ENCODE measurements around the gene VDAC2.
"Not testable (repeated sequence)": the region's sequence is repeated elsewhere in the genome, so short reads cannot be mapped to it uniquely, and the experiment has no call there.

Gene VDAC2, protein sequence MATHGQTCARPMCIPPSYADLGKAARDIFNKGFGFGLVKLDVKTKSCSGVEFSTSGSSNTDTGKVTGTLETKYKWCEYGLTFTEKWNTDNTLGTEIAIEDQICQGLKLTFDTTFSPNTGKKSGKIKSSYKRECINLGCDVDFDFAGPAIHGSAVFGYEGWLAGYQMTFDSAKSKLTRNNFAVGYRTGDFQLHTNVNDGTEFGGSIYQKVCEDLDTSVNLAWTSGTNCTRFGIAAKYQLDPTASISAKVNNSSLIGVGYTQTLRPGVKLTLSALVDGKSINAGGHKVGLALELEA

DNA sequence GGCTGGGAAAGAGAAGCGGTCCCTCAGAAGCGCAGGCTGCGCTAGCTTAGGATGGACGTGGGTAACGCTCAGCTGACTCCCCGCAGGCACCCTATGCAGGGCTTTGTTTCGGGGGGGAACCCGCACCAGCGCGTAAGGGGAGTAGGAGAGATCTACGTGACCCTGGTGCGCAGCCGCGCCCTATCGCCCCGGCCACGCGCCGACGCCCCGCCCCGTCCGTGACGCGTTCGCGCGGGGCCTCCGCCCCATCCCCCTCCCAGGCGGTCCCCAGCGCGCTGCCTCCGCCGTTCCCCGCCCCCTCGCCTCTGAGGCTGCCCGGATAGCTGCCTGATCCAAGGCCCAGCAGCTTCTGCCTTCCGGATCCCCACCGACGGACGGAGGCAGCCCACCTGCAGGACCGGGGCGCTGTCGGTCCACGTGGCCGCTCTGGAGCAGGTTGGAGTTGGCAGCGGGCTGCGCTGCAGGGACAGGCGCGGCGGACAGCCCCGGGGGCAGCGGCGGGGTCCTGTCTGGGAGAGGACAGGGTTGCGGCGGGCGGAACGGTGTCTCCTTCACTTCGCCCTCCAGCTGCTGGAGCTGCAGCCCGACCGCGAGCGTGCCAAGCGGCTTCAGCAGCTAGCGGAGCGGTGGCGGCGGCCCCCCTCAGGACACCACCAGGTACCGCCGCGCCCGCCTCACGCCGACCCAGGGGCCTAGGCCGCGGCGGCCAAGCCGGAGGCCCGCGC is at the start of gene VDAC2:
VDAC2 (plus strand) TSS at position 515 of the 725 bp plus-strand sequence. CDS start 363 bp downstream, outside the sequence.
- DNase-seq = peak; percentile 88

DNA sequence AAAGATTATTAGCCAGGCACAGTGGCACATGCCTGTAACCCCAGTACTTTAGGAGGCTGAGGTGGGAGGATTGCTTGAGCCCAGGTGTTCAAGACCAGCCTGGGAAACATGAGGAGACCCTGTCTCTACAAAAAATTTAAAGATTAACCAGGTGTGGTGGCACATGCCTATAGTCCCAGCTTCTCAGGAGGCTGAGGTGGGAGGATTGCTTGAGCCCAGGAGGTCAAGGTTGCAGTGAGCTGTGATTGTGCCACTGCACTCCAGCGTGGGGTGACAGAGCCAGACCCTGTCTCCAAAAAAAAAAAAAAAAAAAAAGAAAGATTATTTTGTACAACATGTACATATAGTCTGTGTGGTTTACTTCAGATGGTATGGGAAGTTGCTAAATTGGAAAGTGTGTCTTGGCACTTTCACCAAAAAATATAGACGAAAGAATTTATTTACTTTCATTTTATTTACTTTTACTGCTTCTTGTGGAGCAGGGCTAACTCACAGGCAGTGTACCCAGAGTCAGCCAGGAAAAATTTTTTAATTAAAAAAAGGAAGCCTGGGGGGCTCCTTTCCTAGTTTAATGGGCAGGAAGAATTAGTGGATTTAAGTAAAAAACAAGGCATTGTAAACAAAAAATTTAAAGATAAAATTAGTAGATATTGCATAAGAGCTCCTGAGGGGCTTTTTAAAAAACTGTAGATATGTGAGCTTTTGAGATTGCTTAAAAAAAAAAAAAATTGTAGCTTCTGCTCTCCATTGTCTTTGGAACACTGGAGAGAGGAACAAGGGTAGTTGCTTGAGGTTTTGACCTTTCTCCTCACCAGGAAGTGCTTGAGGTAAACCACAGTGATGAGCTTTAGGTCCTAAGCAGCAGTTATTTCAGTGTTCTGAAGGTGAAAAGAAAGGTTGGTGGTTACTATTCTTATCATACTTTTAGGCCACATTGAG is 44.6 kb upstream of the VDAC2 start:
- no peak for DNase-seq

DNA sequence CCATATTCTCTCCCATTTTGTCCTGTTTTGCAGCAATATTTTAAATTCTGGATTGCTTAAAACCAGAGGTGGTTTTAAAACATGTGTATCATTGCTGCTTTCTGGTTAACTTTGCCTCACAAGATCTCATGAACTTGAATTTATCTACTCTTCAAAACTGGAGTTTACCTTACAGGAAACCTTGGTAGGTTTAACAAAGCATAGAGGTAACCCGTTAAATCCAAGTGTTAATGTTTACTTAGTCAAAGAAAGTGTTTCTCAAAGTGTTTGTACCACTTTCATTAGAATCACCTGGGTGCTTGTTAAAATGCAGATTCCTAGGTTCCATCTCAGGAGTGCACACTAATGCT is 44.0 kb upstream of the VDAC2 start:
- DNase-seq = no peak

DNA sequence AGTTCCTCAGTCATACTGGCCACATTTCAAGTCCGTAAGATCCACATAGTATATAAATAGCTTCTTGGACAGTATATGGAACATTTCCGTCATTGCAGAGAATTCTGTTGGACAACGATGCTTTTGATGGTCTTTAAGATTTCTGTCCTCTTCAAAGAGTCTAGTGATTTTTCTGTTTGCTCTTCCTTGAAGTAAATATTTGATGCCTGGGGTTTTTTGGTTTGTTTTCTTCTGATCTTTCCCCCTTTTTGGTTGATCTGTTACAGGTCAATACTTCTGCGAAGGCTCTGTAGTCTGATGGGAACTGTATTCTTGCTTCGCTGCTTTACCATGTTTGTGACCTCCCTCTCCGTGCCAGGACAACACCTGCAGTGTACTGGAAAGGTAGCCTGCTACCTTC is 42.3 kb upstream of the VDAC2 start:
- DNase-seq = no peak

DNA sequence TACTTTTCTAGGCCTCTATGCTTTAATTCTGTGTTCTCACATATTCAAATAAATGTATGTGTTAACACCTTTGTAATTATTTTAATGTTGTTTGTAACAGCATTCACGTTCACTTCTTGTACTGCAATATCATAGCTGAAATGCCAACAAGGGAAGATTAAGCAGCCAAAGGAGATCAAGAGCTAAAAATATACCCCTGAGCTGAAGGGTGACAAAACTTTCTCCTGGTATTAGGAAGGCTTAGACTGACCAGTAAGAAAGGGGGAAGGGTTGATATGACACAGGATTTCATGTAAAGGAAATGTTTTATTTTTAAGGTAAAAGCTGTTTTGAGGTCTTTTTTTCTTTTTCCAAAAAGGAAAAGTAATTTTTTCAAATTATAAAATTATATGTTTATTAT is 40.4 kb upstream of the VDAC2 start:
- DNase-seq = peak; percentile 61

DNA sequence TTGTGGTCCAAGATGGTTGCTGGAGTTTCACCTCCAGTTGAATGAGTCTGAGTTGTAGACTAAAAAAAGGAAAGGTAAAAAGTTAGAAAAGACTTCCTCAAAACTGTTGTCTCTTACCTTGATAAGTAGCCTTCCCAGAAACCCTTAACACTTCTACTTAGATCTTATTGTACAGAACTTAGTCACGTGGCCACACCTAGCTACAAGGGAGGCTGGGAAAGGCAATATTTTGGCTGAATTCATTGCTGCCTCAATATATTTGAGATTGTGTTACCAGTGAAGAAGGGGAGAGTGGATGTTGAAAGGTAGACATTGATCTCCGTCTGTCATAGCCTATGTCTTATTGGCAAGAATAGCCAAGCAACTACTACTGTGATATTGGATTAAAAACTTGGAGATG is 35.5 kb upstream of the VDAC2 start:
- no peak for DNase-seq

DNA sequence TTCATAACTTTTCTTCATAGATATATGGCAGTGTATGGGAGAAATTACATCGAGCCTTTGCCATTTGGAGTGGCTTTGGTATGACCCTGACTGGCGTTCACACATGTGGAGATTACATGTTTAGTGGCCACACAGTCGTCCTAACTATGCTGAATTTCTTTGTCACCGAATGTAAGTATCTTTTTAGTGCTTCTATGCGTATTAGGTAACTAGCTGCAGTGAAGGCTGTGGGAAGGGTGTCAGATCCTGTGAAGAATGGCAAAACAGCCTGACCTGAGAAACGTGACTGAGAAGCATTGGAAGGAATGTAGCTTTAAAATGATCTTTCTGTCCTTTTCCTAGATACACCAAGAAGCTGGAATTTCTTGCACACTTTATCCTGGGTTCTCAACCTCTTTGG is 34.5 kb upstream of the VDAC2 start:
- no peak for DNase-seq

DNA sequence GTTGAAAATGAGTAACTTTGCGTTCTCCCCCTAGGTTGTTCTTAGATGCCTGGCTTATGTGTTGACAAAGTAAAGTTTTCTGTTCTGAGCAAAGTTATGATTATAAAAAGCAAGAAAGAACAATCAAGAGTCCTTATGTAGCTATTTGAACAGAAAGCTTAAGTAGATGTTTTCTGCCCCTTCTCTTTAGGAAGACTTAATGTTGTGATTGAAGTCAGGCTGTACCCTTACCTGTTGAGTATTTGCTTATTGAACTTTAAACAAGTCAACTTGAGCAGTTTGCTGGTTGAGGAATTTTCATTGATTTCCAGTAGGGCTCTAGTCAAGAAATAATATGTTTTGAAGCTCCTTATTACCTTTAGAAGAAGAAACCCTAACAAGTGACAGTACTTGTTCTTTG is 33.9 kb upstream of the VDAC2 start:
- DNase-seq = no peak

DNA sequence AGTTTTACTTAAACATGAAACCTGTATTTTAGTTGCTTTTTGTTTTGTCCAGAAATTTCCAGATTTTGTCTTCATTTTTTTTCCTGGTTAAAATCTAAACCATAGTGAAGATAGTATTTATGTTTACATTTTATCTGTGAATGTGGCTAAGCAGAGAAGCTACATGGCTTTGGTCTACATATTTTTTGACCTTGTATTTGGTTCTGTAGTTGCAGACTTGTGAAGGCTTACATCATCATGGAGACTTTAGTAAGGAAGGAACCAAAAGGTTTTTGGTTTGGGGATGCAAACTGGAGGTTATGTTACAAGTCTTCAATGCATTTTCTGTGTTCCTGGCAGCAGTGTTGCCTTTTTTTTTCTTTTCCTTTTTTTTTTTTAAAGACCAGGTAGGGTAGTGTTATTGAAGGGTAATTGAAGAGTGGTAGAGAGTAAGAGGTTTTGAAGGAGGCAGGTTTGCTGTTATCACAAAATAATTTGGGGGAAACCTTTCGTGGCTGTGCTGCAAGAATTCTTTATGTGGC is 30.9 kb upstream of the VDAC2 start:
- DNase-seq = no peak

DNA sequence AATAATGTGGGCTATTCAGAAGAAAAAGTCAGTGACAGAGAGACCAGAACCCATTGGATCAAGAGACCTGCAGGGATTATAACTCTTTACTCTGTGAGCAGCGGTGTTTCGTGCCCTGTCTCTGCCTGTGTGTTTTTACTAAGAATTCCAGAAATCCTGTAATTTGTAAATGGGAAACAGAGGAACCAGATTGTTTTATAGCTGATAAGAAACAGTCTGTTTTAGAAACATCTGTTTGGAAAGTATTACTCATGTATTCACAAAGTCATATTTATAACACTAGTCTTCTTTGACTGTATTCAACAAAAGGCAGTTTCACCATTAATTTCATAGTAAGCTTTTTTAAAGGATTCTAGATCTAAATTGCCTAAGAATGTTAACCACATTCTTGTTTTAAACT is 30.0 kb upstream of the VDAC2 start:
- no peak for DNase-seq

DNA sequence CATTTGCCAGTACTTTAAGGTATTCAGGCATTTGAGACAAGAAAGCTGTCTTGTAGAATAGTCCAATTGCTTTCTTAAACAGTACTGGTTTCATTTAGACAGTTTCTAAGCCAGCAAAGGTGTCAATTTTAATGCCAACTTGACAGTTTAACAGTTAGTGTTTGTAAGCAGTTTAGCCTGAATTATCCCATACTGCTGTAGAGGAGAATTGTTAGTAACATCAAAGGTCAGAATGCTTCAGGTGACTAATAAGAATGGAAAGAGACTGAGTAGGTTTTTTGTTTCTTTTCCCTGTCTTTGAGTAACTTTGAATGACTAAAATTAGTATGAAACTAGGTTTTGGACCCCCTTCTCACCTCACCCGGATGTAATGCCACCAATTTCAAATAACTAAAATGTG is 29.5 kb upstream of the VDAC2 start:
- no peak for DNase-seq

DNA sequence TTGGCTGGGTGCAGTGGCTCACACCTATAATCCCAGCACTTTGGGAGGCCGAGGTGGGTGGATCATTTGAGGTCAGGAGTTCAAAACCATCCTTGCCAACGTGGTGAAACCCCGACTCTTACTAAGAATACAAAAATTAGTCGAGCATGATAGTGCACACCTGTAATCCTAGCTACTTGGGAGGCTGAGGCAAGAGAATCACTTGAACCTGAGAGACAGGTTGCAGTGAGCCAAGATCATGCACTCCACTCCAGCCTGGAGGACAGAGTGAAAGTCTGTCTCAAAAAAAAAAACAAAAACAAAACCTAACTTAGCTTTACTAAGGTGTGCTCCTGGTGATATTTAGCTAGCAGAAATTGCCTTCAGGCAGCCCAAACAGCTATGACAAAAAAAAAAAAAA is 24.3 kb upstream of the VDAC2 start:
- no peak for DNase-seq

DNA sequence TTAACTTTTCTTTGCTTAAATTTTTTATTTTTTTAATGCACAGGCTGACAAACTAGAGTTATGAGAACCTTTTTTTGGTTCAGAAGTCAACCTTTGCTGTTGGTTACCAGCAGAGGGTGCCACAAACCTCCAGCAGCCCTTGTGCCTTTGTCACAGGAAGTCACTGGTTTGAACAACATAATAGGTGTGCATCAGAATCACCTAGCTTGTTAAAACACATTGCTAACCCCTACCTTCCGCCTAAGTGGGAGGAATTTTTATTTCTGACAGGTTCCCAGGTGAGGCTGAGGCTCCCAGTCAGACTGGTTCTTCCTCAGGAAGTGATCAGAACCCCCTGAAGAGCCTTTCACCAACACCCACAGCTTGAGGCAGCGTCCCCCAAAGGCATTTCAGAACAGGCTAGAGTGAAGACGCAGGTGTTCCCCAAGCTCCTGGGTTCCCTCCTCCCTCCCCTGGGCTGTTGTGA is 22.6 kb upstream of the VDAC2 start:
- peak; percentile 54 for DNase-seq

DNA sequence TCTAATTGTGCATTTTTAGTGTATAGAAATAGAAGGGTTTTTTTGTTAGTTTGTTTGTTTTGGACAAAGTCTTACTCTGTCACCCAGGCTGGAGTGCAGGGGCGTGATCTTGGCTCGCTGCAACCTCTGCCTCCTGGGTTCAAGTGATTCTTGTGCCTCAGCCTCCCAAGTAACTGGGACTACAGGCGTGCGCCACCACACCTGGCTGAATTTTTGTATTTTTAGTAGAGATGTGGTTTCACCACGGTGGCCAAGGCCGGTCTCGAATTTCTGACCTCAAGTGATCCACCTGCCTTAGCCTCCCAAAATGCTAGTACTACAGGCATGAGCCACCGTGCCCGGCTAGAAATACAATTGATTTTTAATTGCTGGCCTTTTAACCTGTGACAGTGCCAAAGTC is 22.1 kb upstream of the VDAC2 start:
- DNase-seq = not testable (repeated sequence)

DNA sequence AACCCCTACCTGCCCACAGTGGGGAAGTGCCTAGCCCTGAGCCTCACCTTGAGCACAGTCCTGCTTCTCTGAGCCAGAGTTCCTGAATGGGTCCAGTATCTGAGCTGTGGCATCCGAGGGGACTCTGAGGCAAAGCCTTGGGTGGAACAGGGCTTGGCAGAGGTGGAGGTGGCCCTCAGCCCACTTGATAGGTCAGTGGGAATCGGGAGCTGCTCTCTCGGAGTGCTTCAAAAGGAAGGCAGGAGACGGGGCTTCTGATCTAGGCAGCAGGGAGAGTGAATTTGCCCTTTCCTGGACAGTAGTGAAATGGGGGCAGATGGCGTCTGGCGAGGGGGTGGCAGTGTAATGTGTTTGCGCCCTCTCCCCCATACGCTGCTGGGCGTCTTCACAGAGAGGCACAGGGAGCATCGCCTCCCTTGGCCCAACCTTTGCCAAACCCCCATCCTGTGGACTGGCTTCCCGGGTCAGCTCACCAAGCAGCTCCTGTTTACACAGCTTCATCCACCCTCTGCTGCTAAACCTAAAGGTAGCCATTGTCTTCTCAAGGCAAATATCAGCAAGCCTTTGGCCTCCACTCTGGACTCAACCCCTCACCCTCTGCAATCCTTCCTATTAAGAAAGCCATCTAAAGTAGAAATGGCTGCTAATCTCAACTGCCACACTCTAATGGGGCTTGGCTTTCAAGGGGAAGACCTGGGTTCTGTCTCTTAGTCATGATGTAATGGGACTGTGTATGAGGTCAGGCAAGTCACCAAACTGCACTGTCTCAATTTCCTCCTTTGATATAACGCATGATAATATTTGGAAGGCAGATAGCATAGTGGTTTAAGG is 21.1 kb upstream of the VDAC2 start:
- DNase-seq = no peak

DNA sequence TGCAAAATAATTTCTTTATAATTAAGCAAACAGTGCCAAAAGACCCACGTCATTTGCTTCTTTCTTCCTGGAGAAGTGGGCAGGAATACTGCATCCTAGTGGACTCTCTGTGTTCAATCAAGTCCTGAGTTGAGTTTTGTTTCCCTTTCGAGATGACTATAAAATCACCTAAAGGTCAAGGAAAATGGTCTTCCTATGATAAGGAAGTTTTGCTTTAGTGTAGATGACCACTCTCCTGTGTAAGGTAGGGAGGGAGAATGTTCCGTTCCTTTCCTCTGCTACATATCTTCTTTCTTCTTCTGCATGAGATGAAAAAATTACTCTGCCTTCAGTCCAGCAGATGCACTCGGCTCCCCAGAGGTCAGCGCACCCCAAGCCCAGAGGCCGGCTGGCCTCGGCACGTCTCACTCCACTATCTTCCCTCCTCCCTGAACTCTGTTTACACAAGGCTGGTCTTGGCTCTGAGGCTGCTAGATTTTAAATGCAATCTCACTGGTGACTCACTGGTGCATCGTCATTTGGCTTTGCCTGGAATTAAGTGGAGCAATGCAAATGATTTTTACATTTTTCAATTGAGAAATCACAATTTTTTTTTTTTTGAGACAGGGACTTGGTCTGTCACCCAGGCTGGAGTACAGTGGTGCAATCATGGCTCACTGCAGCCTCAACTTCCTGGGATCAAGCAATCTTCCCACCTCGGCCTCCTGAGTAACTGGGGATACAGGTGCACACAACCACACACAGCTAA is 18.6 kb upstream of the VDAC2 start:
- no peak for DNase-seq

DNA sequence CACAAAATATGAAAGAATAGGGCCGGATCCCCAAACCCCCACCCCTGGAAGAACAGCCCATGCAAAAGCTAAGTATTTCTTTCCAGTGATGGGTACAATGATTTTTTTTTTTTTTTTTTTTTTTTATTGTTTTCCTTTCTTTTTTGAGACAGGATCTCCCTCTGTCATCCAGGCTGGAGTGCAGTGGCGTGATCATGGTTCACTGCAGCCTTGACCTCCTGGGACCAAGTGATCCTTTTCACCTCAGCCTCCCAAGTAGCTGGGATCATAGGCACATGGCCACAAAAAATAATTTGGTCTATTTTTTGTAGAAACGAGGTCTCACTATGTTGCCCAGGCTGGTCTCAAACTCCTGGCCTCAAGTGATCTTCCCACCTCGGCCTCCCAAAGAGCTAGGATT is 16.0 kb upstream of the VDAC2 start:
- DNase-seq = not testable (repeated sequence)

DNA sequence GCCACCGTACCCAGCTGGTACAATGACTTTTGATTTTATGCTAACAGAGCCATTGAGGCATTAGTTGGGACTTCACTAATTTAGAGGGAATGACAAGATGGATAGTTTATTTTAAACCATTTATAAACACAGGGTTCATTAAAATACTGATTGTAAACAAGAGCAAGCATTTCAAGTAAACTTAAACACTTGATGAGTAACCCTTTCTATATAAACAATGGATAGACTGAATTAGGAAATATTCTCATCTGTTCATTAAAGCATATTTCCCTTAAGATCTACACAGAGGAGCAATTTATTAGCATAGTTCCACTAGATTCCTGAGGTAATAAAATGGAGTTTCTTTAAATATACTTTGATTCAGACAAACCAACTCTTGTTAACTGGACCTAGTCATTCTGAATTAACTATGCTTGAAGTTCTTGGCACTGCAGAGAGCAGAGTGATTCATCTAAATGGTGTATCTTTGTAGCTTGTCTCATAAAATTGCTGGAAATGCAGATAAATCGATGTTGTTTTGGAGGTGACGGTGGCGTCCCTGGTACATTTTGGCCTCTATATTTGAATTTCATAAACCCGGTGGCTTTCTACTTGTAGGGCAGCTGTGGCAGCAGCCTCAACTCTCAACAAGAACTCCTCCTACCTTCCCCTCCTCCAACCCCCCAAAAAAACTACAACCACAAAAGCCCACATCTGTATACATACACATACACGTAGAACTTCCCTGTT is 15.4 kb upstream of the VDAC2 start:
- no peak for DNase-seq

DNA sequence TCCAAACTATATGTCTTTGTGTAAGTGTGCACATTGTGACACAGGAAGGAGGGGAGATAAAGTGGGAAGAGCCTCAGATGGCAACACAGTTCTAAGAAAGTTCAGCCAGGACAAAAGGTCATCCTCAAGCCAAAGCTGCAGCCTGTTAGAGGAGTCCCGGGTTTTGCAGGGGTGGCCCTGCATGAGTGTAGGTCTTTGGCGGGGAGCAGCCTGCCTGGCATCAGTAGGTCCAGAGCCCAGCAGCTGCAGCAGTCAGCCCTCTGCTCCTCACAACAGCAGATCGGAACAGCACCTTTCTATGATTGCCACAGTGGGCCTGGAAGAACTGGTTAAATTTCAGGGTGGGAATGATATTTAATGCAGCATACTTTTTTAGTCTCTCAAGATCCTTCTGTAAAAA is 13.5 kb upstream of the VDAC2 start:
- DNase-seq = no peak

DNA sequence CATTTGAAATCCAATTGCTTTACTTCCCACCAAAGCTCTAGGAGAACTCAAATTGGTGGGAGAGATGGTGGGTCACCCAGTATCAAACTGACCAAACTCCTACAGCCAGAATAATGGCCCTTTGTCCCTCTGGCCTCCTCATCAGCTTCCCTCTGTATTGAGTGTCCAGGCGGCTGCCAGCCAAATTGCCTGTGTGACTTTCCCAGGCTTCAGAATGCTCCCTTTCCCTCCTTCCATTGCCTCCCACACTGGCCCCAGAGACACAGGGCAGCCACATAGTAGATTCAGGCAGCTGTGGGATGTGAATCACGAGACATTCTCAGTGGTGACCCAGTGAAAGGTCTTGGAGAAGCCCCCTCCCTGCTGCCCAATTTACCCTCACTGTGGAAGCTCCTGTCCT is 12.7 kb upstream of the VDAC2 start:
- DNase-seq = no peak

DNA sequence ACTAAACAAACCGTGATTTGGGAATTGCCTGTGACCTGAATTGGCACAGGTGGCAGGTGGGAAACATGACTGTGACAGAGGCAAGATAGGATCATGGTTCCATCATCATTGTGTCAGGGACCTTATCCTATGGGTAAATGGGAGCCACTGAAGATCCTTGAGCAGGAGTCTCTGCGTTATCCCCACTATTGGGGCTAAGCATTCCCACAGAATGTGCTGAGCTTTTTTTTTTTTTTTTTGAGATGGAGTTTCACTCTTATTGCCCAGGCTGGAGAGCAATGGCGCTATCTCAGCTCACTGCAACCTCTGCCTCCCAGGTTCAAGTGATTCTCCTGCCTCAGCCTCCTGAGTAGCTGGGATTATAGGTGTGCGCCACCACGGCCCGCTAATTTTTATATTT is 10.6 kb upstream of the VDAC2 start:
- not testable (repeated sequence) for DNase-seq
